ENCODE results near the gene RGS6. TPM values are rescaled to one million over a fixed set of nuclear protein-coding genes. Genes with fewer than 3 reads are reported as not detected.

The RGS6 gene
- total RNA-seq, 1 donor from 2014 or later = 2.0 TPM

- H3K9me3 Mint-ChIP-seq = no peaks in the 10 kb centered on the region
- no peak for DNase-seq (ENCODE audit: low spot score in 2 of 2, unreplicated experiment in 2 of 2)
- H3K36me3 Mint-ChIP-seq = no peaks in the 10 kb centered on the region
- TF ChIP-seq CTCF (IDR thresholded peaks at IDR 0.05; ENCODE audit: unreplicated experiment) = no peak
- peaks cover 3% of the 10 kb centered on the region for H3K27me3 Mint-ChIP-seq (ENCODE audit: low read depth)
- no peak overlapping the region for H3K4me3 Mint-ChIP-seq
- no peaks in the 10 kb centered on the region for H3K4me1 Mint-ChIP-seq
- H3K27ac Mint-ChIP-seq = no peak overlapping the region
Observed at GRCh38 chr14:72237722-72238666, 305.8 kb downstream of the RGS6 start.

GRCh38 chr14:72243309-72244293 lies 311.4 kb downstream of the RGS6 start:
- DNase-seq (ENCODE audit: low spot score in 2 of 2, unreplicated experiment in 2 of 2) = no peak
- Mint-ChIP-seq H3K36me3 (no peaks in the 10 kb centered on the region), H3K9me3 (peaks cover 20% of the 10 kb centered on the region), H3K27me3 (ENCODE audit: low read depth) (no peaks in the 10 kb centered on the region), H3K27ac (peak overlapping the region; percentile 7), H3K4me1 (peaks cover 11% of the 10 kb centered on the region), H3K4me3 (no peak overlapping the region)
- no peak for TF ChIP-seq CTCF (IDR thresholded peaks at IDR 0.05; ENCODE audit: unreplicated experiment)

GRCh38 chr14:72247896-72248465 lies 315.8 kb downstream of the RGS6 start:
- DNase-seq (ENCODE audit: low spot score in 2 of 2, unreplicated experiment in 2 of 2) = no peak
- Mint-ChIP-seq H3K4me1 (peaks cover 21% of the 10 kb centered on the region), H3K9me3 (peaks cover 23% of the 10 kb centered on the region), H3K4me3 (no peak overlapping the region), H3K27ac (peak overlapping the region; percentile 51), H3K36me3 (no peaks in the 10 kb centered on the region), H3K27me3 (ENCODE audit: low read depth) (no peaks in the 10 kb centered on the region)
- no peak for TF ChIP-seq CTCF (IDR thresholded peaks at IDR 0.05; ENCODE audit: unreplicated experiment)

- H3K4me1 Mint-ChIP-seq = peaks cover 10% of the 10 kb centered on the region
- DNase-seq (ENCODE audit: low spot score in 2 of 2, unreplicated experiment in 2 of 2) = no peak
- H3K27me3 Mint-ChIP-seq (ENCODE audit: low read depth) = no peaks in the 10 kb centered on the region
- H3K27ac Mint-ChIP-seq = no peak overlapping the region
- peaks cover 17% of the 10 kb centered on the region for H3K9me3 Mint-ChIP-seq
- H3K36me3 Mint-ChIP-seq = no peaks in the 10 kb centered on the region
- no peak for TF ChIP-seq CTCF (IDR thresholded peaks at IDR 0.05; ENCODE audit: unreplicated experiment)
- H3K4me3 Mint-ChIP-seq = no peak overlapping the region
Observed at GRCh38 chr14:72253503-72253902, 321.3 kb downstream of the RGS6 start.

- Mint-ChIP-seq H3K4me3 (no peak overlapping the region), H3K9me3 (peaks cover 19% of the 10 kb centered on the region), H3K27me3 (ENCODE audit: low read depth) (no peaks in the 10 kb centered on the region), H3K36me3 (no peaks in the 10 kb centered on the region), H3K27ac (no peak overlapping the region), H3K4me1 (peaks cover 8% of the 10 kb centered on the region)
- DNase-seq (ENCODE audit: low spot score in 2 of 2, unreplicated experiment in 2 of 2) = no peak
- TF ChIP-seq CTCF (IDR thresholded peaks at IDR 0.05; ENCODE audit: unreplicated experiment) = no peak
Observed at GRCh38 chr14:72254202-72254936, 322.1 kb downstream of the RGS6 start.
